ENCODE measurements around the gene UXS1. TPM values are rescaled to one million over a fixed set of nuclear protein-coding genes. Genes with fewer than 3 reads are reported as not detected.

The UXS1 gene
- total RNA-seq, 2 experiments from 2014 or later = 47.4 to 47.8 TPM

DNA sequence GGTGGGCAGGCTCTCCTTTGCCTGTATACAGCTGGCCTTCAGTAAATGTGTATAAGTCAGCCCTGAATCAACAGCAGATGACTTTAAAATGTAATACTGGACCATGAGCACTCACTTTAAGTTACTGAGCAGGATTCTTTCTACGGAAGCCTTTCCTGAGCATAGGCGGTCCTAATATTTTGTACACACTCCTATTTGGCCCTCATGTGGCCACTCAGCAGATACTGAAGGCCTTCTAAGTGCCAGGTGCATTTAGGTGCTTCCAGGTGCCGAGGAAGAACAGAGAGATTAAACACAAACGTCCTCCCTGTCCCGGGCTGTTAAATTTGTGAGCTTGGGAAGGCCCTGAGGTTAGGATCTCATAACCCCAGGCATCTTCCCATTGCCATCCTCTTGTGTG, 27.0 kb downstream of the UXS1 start:
- CTCF ChIA-PET = interaction anchor here (0.8 to 1.5 kb wide), 3 partner anchors 10 to 26 kb away, joined by 3 to 6 read pairs (median 5); no protein-coding TSS in a partner anchor
- Mint-ChIP-seq H3K9me3 (no peaks in the 10 kb centered on the region), H3K4me3 (no peak overlapping the region), H3K4me1 (ENCODE audit: low read depth) (peaks cover 74% of the 10 kb centered on the region), H3K36me3 (ENCODE audit: low read depth) (peaks cover 35% of the 10 kb centered on the region), H3K27me3 (no peaks in the 10 kb centered on the region), H3K27ac (no peak overlapping the region)
- DNase-seq (no peak), ATAC-seq (no peak)
- TF ChIP-seq CTCF (IDR thresholded peaks at IDR 0.05) = no peak
- intact Hi-C loops (cut with micrococcal nuclease) = no loop called here
- POLR2A ChIA-PET = interaction anchor here (2.2 to 3.6 kb wide), 2 partner anchors 15 to 26 kb away, joined by 7 to 12 read pairs; no protein-coding TSS in a partner anchor

- TF ChIP-seq CTCF (IDR thresholded peaks at IDR 0.05) = no peak
- Mint-ChIP-seq H3K36me3 (ENCODE audit: low read depth) (peaks cover 43% of the 10 kb centered on the region), H3K27ac (peak overlapping the region; percentile 55), H3K9me3 (no peaks in the 10 kb centered on the region), H3K4me1 (ENCODE audit: low read depth) (peaks cover 80% of the 10 kb centered on the region), H3K27me3 (no peaks in the 10 kb centered on the region), H3K4me3 (no peak overlapping the region)
- DNase-seq (no peak), ATAC-seq (no peak)
- CTCF ChIA-PET = interaction anchor here (0.7 to 1.7 kb wide), 8 partner anchors 9 to 418 kb away, joined by 3 to 6 read pairs (median 4); no protein-coding TSS in a partner anchor
- POLR2A ChIA-PET = interaction anchor here (0.7 to 3.6 kb wide), 4 partner anchors 11 to 385 kb away, joined by 3 to 12 read pairs (median 6); no protein-coding TSS in a partner anchor
- intact Hi-C loops (cut with micrococcal nuclease) = no loop called here
Measured at GRCh38 chr2:106165561-106165960, 28.5 kb downstream of the UXS1 start.

DNA sequence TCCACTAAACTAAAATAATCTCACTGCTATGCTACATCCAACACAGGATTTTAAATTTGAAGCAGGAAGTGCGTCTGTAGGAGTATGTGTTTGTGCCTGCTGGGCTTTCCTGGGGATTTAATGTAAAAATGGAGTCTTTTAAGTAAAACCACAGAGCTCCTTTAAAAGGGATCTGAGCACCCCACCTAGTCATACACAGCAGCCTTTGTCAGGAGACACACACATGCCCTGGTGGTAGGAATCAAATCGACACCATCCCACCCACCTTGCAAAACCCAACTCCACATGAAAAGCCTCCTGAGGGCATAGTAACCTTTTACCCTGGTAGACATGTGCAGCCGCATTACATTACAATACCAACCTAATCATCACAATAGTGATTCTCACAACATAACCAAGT, 29.1 kb downstream of the UXS1 start:
- TF ChIP-seq CTCF (IDR thresholded peaks at IDR 0.05) = peak; percentile 13
- ATAC-seq = peak; percentile 12
- Mint-ChIP-seq H3K4me3 (no peak overlapping the region), H3K27me3 (no peaks in the 10 kb centered on the region), H3K4me1 (ENCODE audit: low read depth) (peaks cover 78% of the 10 kb centered on the region), H3K27ac (peak overlapping the region; percentile 81), H3K9me3 (no peaks in the 10 kb centered on the region), H3K36me3 (ENCODE audit: low read depth) (peaks cover 44% of the 10 kb centered on the region)
- intact Hi-C loops (cut with micrococcal nuclease) = no loop called here
- POLR2A ChIA-PET = interaction anchor here (0.7 to 3.6 kb wide), 5 partner anchors 12 to 385 kb away, joined by 3 to 12 read pairs (median 3); no protein-coding TSS in a partner anchor
- DNase-seq = peak; percentile 56
- CTCF ChIA-PET = interaction anchor here (0.8 to 1.7 kb wide), 4 partner anchors 9 to 61 kb away, joined by 3 to 6 read pairs (median 4); no protein-coding TSS in a partner anchor

- peak overlapping the region; percentile 81 for H3K27ac Mint-ChIP-seq
- no peak overlapping the region for H3K4me3 Mint-ChIP-seq
- no peaks in the 10 kb centered on the region for H3K9me3 Mint-ChIP-seq
- peaks cover 79% of the 10 kb centered on the region for H3K4me1 Mint-ChIP-seq (ENCODE audit: low read depth)
- intact Hi-C loops (cut with micrococcal nuclease) = no loop called here
- CTCF ChIA-PET = interaction anchor here (1.1 to 1.7 kb wide), 3 partner anchors 10 to 57 kb away, joined by 3 to 6 read pairs (median 4); no protein-coding TSS in a partner anchor
- DNase-seq = no peak
- POLR2A ChIA-PET = interaction anchor here (1.1 to 3.6 kb wide), 4 partner anchors 13 to 63 kb away, joined by 3 to 12 read pairs (median 4); no protein-coding TSS in a partner anchor
- no peak for TF ChIP-seq CTCF (IDR thresholded peaks at IDR 0.05)
- H3K36me3 Mint-ChIP-seq (ENCODE audit: low read depth) = peaks cover 54% of the 10 kb centered on the region
- no peaks in the 10 kb centered on the region for H3K27me3 Mint-ChIP-seq
- ATAC-seq = no peak
Measured at GRCh38 chr2:106163948-106164545, 30.1 kb downstream of the UXS1 start.
